Gastroesophageal sphincter (tissue), 3 donors: Measurements from ENCODE around the gene CMIP.

Source experiments
- POLR2A ChIP-seq, 2 donors: fragments of 450-650 bp; IDR thresholded peaks; one replicate each; pipeline ENCODE4 v1.6.1; 2017; ENCODE audit warnings: antibody characterized with exemption in 2 of 2, mild to moderate bottlenecking in 2 of 2, moderate library complexity in 1 of 2
- TF ChIP-seq, protein P1 (sequence below), 4 experiments: fragments of 200-600 bp in 2 of 4; fragments of 450-650 bp in 2 of 4; sonication (generic) in 1 of 4; IDR thresholded peaks; one replicate each; pipeline ENCODE4 v1.5.1; 2017 to 2019; ENCODE audit warnings: antibody characterized with exemption in 4 of 4, mild to moderate bottlenecking in 2 of 4, moderate library complexity in 2 of 4

GRCh38 chr16:81752876-81753227 lies 308.2 kb downstream of the CMIP start:
- TF ChIP-seq POLR2A (IDR thresholded peaks at IDR 0.05): no peak
- TF ChIP-seq, protein P1, sequence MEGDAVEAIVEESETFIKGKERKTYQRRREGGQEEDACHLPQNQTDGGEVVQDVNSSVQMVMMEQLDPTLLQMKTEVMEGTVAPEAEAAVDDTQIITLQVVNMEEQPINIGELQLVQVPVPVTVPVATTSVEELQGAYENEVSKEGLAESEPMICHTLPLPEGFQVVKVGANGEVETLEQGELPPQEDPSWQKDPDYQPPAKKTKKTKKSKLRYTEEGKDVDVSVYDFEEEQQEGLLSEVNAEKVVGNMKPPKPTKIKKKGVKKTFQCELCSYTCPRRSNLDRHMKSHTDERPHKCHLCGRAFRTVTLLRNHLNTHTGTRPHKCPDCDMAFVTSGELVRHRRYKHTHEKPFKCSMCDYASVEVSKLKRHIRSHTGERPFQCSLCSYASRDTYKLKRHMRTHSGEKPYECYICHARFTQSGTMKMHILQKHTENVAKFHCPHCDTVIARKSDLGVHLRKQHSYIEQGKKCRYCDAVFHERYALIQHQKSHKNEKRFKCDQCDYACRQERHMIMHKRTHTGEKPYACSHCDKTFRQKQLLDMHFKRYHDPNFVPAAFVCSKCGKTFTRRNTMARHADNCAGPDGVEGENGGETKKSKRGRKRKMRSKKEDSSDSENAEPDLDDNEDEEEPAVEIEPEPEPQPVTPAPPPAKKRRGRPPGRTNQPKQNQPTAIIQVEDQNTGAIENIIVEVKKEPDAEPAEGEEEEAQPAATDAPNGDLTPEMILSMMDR (IDR thresholded peaks at IDR 0.05): no peak
